MM.1S (cell line): ENCODE results near the gene ELP2.

Experiments used
- EZH2phosphoT487 ChIP-seq: fragments of 300-600 bp; sonication (generic); IDR thresholded peaks from 2 replicates; pipeline ENCODE4 v1.6.1; 2018; ENCODE audit warnings: antibody characterized with exemption, low read length
- TF ChIP-seq, protein P1 (sequence below): fragments of 300-600 bp; sonication (generic); IDR thresholded peaks from 2 replicates; pipeline ENCODE4 v1.5.1; 2016; ENCODE audit warnings: antibody characterized with exemption, low read length, mixed read lengths

DNA sequence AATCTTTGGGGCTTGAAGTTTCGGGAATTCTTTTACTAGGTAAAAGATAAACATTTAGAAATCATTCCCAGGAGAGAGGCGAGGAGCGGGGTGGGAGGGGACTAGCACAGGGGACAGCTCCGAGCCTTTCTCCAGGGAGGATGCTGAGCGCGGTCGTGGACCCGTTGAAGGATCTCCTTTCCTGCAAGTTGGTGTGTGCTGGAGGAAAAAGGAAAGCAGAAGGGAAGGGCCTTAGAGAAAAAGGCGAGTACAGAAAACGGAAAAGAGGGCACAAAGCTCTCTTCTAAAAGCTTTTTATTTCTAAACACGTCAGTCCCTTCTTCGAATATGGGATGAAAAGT lies 1.2 kb upstream of the ELP2 start:
- TF ChIP-seq, protein P1, sequence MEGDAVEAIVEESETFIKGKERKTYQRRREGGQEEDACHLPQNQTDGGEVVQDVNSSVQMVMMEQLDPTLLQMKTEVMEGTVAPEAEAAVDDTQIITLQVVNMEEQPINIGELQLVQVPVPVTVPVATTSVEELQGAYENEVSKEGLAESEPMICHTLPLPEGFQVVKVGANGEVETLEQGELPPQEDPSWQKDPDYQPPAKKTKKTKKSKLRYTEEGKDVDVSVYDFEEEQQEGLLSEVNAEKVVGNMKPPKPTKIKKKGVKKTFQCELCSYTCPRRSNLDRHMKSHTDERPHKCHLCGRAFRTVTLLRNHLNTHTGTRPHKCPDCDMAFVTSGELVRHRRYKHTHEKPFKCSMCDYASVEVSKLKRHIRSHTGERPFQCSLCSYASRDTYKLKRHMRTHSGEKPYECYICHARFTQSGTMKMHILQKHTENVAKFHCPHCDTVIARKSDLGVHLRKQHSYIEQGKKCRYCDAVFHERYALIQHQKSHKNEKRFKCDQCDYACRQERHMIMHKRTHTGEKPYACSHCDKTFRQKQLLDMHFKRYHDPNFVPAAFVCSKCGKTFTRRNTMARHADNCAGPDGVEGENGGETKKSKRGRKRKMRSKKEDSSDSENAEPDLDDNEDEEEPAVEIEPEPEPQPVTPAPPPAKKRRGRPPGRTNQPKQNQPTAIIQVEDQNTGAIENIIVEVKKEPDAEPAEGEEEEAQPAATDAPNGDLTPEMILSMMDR = no peak
- TF ChIP-seq EZH2phosphoT487 = no peak
